ENCODE measurements around the gene PDE2A.

Gene PDE2A

GRCh38 chr11:72711141-72711540, 36.9 kb upstream of the PDE2A start:
- TF ChIP-seq GATA2 (IDR thresholded peaks at IDR 0.05; ENCODE audit: low read depth, low read length) (no peak), GATA3 (IDR thresholded peaks at IDR 0.05; ENCODE audit: low read depth, low read length) (no peak)

- TF ChIP-seq GATA2 (IDR thresholded peaks at IDR 0.05; ENCODE audit: low read depth, low read length) (no peak), GATA3 (IDR thresholded peaks at IDR 0.05; ENCODE audit: low read depth, low read length) (no peak)
Observed at GRCh38 chr11:72710278-72710677, 36.1 kb upstream of the PDE2A start.

GRCh38 chr11:72709478-72710238, 35.4 kb upstream of the PDE2A start:
- TF ChIP-seq GATA2 (IDR thresholded peaks at IDR 0.05; ENCODE audit: low read depth, low read length) = no peak
- no peak for TF ChIP-seq GATA3 (IDR thresholded peaks at IDR 0.05; ENCODE audit: low read depth, low read length)

DNA sequence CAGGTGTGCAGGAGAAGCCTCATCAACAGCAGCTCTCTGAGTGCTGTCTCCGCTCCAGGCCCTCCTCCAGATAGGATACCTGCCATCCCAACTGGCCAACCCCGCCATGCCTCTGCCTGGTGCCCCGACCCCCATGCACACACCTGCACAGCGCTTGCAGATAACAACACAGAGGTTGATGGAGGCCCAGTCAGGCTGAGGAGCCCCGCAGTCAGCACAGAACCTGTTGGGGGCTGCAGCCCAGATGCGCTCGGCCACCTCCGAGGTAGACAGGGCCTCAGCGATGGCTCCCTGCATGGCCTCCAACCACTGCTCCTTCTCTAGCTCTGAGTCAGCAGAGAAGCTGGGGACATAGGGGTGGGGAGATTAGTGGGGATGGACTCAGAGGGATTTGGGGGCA, 32.8 kb upstream of the PDE2A start:
- TF ChIP-seq GATA2 (IDR thresholded peaks at IDR 0.05; ENCODE audit: low read depth, low read length) (no peak), GATA3 (IDR thresholded peaks at IDR 0.05; ENCODE audit: low read depth, low read length) (no peak)

DNA sequence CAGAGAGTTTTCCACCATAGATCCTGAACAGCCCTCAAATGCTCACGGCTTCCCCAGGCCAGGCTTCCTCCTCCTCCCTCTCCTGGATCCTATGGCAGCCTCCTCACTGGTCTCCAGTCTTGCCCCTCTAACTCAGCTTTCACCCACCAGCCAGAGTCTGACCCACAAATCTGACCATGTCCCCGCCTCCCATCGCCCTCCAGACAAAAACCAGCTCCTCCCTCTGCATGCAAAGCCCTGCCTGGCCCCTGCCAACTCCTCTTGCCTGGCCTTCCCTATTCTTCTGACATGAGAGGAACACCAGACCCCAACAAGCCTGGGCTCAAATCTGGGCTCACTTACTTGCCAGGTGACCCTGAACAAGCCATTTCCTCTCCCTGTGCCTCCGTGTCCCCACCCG, 32.4 kb upstream of the PDE2A start:
- no peak for TF ChIP-seq GATA2 (IDR thresholded peaks at IDR 0.05; ENCODE audit: low read depth, low read length)
- no peak for TF ChIP-seq GATA3 (IDR thresholded peaks at IDR 0.05; ENCODE audit: low read depth, low read length)

DNA sequence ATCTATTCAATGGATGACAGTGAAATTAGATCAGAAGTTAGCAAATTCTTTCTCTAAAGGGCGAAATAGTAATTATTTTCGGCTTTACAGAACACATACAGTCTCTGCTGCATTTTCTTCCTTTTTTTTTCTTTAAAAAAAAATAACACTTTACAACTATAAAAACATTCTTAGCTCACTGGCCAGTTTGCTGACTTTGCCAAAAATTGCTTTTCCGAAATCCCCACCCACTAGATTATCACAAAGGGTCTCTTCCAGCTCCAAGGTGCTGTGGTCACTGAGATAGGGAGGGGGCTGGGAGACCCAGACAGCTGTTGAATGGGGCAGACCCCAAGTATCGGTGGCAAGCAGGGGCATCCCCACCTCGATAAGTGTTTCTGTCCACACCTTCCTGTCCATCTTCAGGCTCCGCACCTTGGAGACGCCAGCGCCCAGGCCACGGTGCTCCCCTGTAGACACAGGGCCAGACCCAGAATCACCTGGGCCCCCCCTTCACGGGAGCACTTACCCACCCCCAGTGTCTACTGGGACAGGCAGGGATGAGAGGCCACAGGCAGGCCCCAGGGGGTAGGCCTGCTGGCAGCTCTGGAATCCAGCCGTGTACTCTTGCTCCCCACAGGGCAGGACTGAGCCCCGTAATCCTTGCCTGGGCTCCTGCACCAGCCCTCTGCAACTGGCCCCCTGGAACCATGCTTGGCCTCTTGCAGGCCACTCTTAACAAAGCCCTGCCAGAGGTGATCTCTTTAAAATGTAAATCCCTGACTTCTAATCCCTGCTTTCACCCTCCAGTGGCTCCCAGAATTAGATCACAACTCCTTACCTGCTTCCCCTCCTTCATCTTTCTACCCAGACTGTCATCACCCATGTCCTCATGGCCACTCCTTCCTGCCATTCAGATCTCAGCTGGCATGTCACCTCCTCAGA, 31.5 kb upstream of the PDE2A start:
- TF ChIP-seq GATA2 (IDR thresholded peaks at IDR 0.05; ENCODE audit: low read depth, low read length) (no peak), GATA3 (IDR thresholded peaks at IDR 0.05; ENCODE audit: low read depth, low read length) (no peak)

- TF ChIP-seq GATA3 (IDR thresholded peaks at IDR 0.05; ENCODE audit: low read depth, low read length) (no peak), GATA2 (IDR thresholded peaks at IDR 0.05; ENCODE audit: low read depth, low read length) (no peak)
Observed at GRCh38 chr11:72704783-72705265, 30.6 kb upstream of the PDE2A start.

GRCh38 chr11:72704028-72704782, 30.0 kb upstream of the PDE2A start:
- TF ChIP-seq GATA3 (IDR thresholded peaks at IDR 0.05; ENCODE audit: low read depth, low read length) (no peak), GATA2 (IDR thresholded peaks at IDR 0.05; ENCODE audit: low read depth, low read length) (no peak)

DNA sequence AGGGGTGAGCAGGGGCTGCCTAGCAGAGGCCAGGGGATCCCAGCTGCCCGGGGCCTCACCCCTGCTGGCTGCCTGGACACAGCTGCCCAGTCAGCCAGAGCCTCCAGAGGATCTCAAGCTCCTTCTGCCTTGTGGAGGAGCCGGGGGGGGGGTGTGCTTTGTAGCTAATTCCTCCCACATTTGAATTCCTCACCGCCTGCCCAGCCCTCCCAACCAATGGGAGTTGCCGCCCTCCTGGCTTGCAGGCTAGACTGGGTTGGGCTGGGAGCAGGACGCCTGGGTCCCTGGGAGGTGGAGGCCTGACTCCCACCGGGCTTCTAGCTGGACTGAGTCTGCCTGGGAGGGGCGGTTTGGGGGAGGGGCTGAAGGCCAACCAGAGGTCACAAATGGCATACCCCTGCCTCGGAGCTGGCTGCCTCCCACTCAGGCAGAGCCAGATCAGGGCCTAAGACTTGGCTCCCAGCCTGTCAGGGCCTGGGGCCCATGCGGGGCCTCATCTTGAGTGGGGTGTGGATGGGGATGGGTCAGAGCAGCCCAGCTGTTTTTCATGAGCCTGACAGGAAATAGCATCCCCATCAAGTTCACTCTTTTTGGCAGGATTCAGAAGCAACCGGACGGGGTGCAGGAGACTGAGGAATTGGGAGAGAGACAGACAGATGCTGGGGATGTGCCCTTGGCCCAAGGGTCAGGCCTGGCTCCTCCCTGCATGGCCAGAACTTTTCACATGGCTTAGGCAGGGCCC, 29.2 kb upstream of the PDE2A start:
- TF ChIP-seq GATA3 (IDR thresholded peaks at IDR 0.05; ENCODE audit: low read depth, low read length) (no peak), GATA2 (IDR thresholded peaks at IDR 0.05; ENCODE audit: low read depth, low read length) (no peak)

- no peak for TF ChIP-seq GATA3 (IDR thresholded peaks at IDR 0.05; ENCODE audit: low read depth, low read length)
- TF ChIP-seq GATA2 (IDR thresholded peaks at IDR 0.05; ENCODE audit: low read depth, low read length) = no peak
Observed at GRCh38 chr11:72702577-72703241, 28.5 kb upstream of the PDE2A start.

GRCh38 chr11:72702096-72702495, 27.9 kb upstream of the PDE2A start:
- TF ChIP-seq GATA2 (IDR thresholded peaks at IDR 0.05; ENCODE audit: low read depth, low read length) (no peak), GATA3 (IDR thresholded peaks at IDR 0.05; ENCODE audit: low read depth, low read length) (no peak)

DNA sequence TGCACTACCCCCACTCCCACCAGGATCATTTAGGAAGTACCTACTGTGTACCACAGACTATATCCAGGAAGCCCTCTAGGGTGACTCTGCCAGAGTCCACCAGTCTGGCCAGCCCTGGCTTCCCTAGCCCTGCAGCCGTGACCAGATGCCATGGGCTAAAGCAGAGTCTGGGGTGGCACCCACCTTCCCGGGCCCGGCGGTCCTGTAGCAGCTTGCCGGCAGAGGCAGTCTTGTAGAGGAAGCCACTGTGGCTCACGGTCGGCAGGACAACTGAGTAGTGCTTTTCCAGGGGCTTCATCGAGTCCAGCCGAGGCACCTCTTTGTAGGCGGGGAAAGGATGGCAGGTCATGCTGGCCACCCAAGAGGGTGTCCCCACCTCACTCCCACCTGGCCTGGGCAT, 27.2 kb upstream of the PDE2A start:
- TF ChIP-seq GATA3 (IDR thresholded peaks at IDR 0.05; ENCODE audit: low read depth, low read length) (no peak), GATA2 (IDR thresholded peaks at IDR 0.05; ENCODE audit: low read depth, low read length) (no peak)

DNA sequence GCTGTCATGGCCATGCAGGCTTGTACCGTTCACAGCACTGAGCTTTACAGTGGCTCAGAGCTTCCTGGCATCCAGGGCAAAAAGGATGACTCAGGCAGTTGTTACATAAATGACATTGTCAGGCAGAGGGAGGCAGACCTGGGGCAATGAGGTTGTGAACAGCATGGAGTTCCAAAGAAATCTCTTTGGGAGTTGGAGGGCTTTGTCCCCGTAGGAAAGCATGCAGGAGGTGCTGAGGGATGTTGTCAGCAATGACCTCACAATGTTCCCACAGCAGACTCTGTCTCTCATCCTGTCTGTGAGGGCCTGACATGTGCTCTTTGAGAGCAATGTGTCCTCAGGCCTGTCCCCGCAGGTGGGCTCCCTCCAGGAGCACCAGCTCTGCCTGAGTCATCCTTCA, 25.9 kb upstream of the PDE2A start:
- no peak for TF ChIP-seq GATA3 (IDR thresholded peaks at IDR 0.05; ENCODE audit: low read depth, low read length)
- TF ChIP-seq GATA2 (IDR thresholded peaks at IDR 0.05; ENCODE audit: low read depth, low read length) = no peak
